IMR-90 (cell line): ENCODE measurements around the gene ADAMTS19. TPM values are rescaled to one million over a fixed set of nuclear protein-coding genes. Genes with fewer than 3 reads are reported as not detected.

Experiments
- ATAC-seq: fragments of 200-7000 bp; cut with Tn5 transposase; 2 replicates; pipeline ENCODE4 v1.9.1; 2020; ENCODE audit warnings: low read depth, mild to moderate bottlenecking, moderate library complexity
- BruUV-seq: library from RNA; stranded (reverse); fragments of 400-500 nt; replicated peaks from 2 replicates; lab custom pipeline; 2021; lab: Mats Ljungman, UMichigan
- CTCF ChIA-PET: fragments of 300-600 bp; formaldehyde crosslinking; extraction: SDS; loops from one replicate; lab custom pipeline; 2021; ENCODE audit warnings: antibody characterized with exemption; lab: Yijun Ruan, JAX
- POLR2A ChIA-PET: fragments of 300-600 bp; sonication (Branson Sonifier 250); formaldehyde crosslinking; loops from one replicate; lab custom pipeline; 2022; ENCODE audit warnings: antibody characterized with exemption; ENCODE audit not compliant: unreplicated experiment; lab: Charles Lee
- DNase-seq: peaks from one replicate; pipeline ENCODE4 v3.0.0; 2013
- H2AFZ ChIP-seq: replicated peaks from 2 replicates; pipeline ENCODE3; 2013; ENCODE audit warnings: low read length, mild to moderate bottlenecking; ENCODE audit not compliant: poor library complexity
- H2AK5ac ChIP-seq: 2 replicates; pipeline ENCODE4 v1.6.1; 2013; ENCODE audit warnings: low read depth, low read length, inconsistent platforms
- H2AK9ac ChIP-seq: replicated peaks from 2 replicates; pipeline ENCODE3; 2013; ENCODE audit warnings: mild to moderate bottlenecking, low read depth, low read length, moderate library complexity; ENCODE audit not compliant: poor library complexity
- H2BK120ac ChIP-seq: 2 replicates; pipeline ENCODE4 v1.6.1; 2013; ENCODE audit warnings: low read depth, low read length, inconsistent platforms
- H2BK15ac ChIP-seq: 3 replicates; pipeline ENCODE4 v1.6.1; 2013; ENCODE audit warnings: low read depth, low read length, inconsistent platforms
- H2BK20ac ChIP-seq: 2 replicates; pipeline ENCODE4 v1.6.1; 2013; ENCODE audit warnings: low read depth, mild to moderate bottlenecking, inconsistent platforms, low read length, moderate library complexity
- H2BK5ac ChIP-seq: 2 replicates; pipeline ENCODE4 v1.6.1; 2013; ENCODE audit warnings: mild to moderate bottlenecking, low read depth, low read length, inconsistent platforms; ENCODE audit not compliant: poor library complexity, severe bottlenecking
- H3K14ac ChIP-seq: replicated peaks from 2 replicates; pipeline ENCODE4 v1.6.1; 2013; ENCODE audit warnings: low read depth, low read length, inconsistent platforms
- H3K18ac ChIP-seq: 2 replicates; pipeline ENCODE4 v1.6.1; 2013; ENCODE audit warnings: low read depth, low read length, control low read depth
- H3K23ac ChIP-seq: 2 replicates; pipeline ENCODE4 v1.6.1; 2013; ENCODE audit warnings: low read depth, low read length, inconsistent platforms
- H3K27ac ChIP-seq: 2 replicates; pipeline ENCODE4 v1.5.1; 2013; ENCODE audit warnings: mild to moderate bottlenecking, control low read depth, low read length; ENCODE audit not compliant: insufficient read depth
- H3K27me3 ChIP-seq: 2 replicates; pipeline ENCODE4 v1.6.1; 2013; ENCODE audit warnings: low read length; ENCODE audit not compliant: control insufficient read depth, insufficient read depth
- H3K36me3 ChIP-seq: 2 replicates; pipeline ENCODE4 v1.6.1; 2013; ENCODE audit warnings: low read length, mixed read lengths; ENCODE audit not compliant: control insufficient read depth, insufficient read depth
- H3K4ac ChIP-seq: 2 replicates; pipeline ENCODE4 v1.6.1; 2013; ENCODE audit warnings: low read depth, low read length, inconsistent platforms
- H3K4me1 ChIP-seq: 2 replicates; pipeline ENCODE4 v1.6.1; 2013; ENCODE audit warnings: low read length, mixed read lengths; ENCODE audit not compliant: control insufficient read depth, insufficient read depth
- H3K4me2 ChIP-seq: 2 replicates; pipeline ENCODE4 v1.6.1; 2013; ENCODE audit warnings: low read depth, mild to moderate bottlenecking, control low read depth, low read length, moderate library complexity
- H3K4me3 ChIP-seq: 2 replicates; pipeline ENCODE4 v1.5.1; 2013; ENCODE audit warnings: low read depth, mild to moderate bottlenecking, control low read depth, low read length, moderate library complexity; ENCODE audit not compliant: insufficient read depth
- H3K56ac ChIP-seq: 2 replicates; pipeline ENCODE4 v1.6.1; 2013; ENCODE audit warnings: low read length, inconsistent platforms; ENCODE audit not compliant: insufficient read depth; ENCODE audit errors: extremely low read depth
- H3K79me1 ChIP-seq, 2 experiments: 2 replicates each; pipeline ENCODE4 v1.6.1; 2013; ENCODE audit warnings: low read length in 2 of 2, inconsistent platforms in 1 of 2, low read depth in 1 of 2
- H3K9ac ChIP-seq: 2 replicates; pipeline ENCODE4 v1.6.1; 2013; ENCODE audit warnings: low read depth, low read length, control low read depth
- H3K9me1 ChIP-seq: 2 replicates; pipeline ENCODE4 v1.6.1; 2013; ENCODE audit warnings: low read length, inconsistent platforms; ENCODE audit not compliant: insufficient read depth
- H3K9me3 ChIP-seq: 2 replicates; pipeline ENCODE4 v1.6.1; 2013; ENCODE audit warnings: low read length; ENCODE audit not compliant: control insufficient read depth, insufficient read depth
- H4K20me1 ChIP-seq: 2 replicates; pipeline ENCODE4 v1.6.1; 2013; ENCODE audit warnings: low read length, inconsistent platforms; ENCODE audit not compliant: insufficient read depth
- H4K5ac ChIP-seq: 2 replicates; pipeline ENCODE4 v1.6.1; 2013; ENCODE audit warnings: mild to moderate bottlenecking, low read depth, low read length, control low read depth
- H4K8ac ChIP-seq, 2 experiments: 2 replicates each; pipeline ENCODE4 v1.6.1; 2013; ENCODE audit warnings: low read depth in 2 of 2, low read length in 2 of 2, control low read depth in 1 of 2, inconsistent platforms in 1 of 2
- H4K91ac ChIP-seq: 2 replicates; pipeline ENCODE4 v1.6.1; 2013; ENCODE audit warnings: low read depth, low read length, inconsistent platforms; ENCODE audit not compliant: insufficient read depth
- CTCF ChIP-seq: conservative IDR thresholded peaks from 2 replicates; pipeline ENCODE4 v1.5.1; 2012; ENCODE audit warnings: mild to moderate bottlenecking, low read depth, low read length, improper control_type of control experiment
- ELK1 ChIP-seq: fragments of 150-350 bp; IDR thresholded peaks from 2 replicates; pipeline ENCODE4 v1.6.1; 2016; ENCODE audit warnings: low read depth, mild to moderate bottlenecking, low read length, moderate library complexity, borderline replicate concordance
- FOS ChIP-seq: fragments of 150-350 bp; IDR thresholded peaks from 2 replicates; pipeline ENCODE4 v1.6.1; 2016; ENCODE audit warnings: low read depth, low read length
- NFE2L2 ChIP-seq: fragments of 150-350 bp; IDR thresholded peaks from 2 replicates; pipeline ENCODE4 v1.6.1; 2016; ENCODE audit warnings: low read depth, mild to moderate bottlenecking, low read length
- dilution Hi-C: fragments of 300-500 bp; cut with HindIII; formaldehyde crosslinking; loops from one replicate; pipeline ENCODE4 v1.14.3; 2018; ENCODE audit warnings: low sequenced_read_pairs; ENCODE audit not compliant: unreplicated experiment
- in situ Hi-C: fragments of 300-500 bp; cut with MboI; formaldehyde crosslinking; loops from 3 replicates; pipeline ENCODE4 v1.14.3; 2019; ENCODE audit warnings: low sequenced_read_pairs, inconsistent platforms, mixed read lengths
- intact Hi-C: fragments of 100-400 bp; cut with micrococcal nuclease; formaldehyde crosslinking; loops from 2 replicates; pipeline ENCODE4 v1.10.0; 2022
- polyA plus RNA-seq, 3 experiments: library from polyadenylated mRNA; depleted of rRNA; stranded (reverse); fragments of >200 nt; gene quantifications; 2 replicates each; pipeline ENCODE4 v1.2.3, GENCODE V29; 2012; ENCODE audit warnings: low replicate concordance in 1 of 3
- total RNA-seq: library from RNA; depleted of rRNA; stranded (reverse); fragments of >200 nt; gene quantifications from 2 replicates; pipeline ENCODE4 v1.2.3, GENCODE V29; 2012

Gene ADAMTS19
- total and polyA plus RNA-seq, 2 of the 4 experiments (the other 2 are of a cell fraction): under 0.01 to 0.17 TPM

- H2AFZ ChIP-seq: no peak overlapping the region
- H3K79me1 ChIP-seq: no peaks in the 10 kb centered on the region
These were observed 16.7 kb downstream of the ADAMTS19 start for GRCh38 chr5:129476751-129477150.

More at GRCh38 chr5:129476751-129477150, 16.7 kb downstream of the ADAMTS19 start:
- CTCF ChIA-PET: no interaction called here
- Histone ChIP-seq H4K8ac (no peak overlapping the region), H3K9ac (no peak overlapping the region), H2AK5ac (no peak overlapping the region), H2BK5ac (no peak overlapping the region), H2BK15ac (no peak overlapping the region), H4K5ac (no peak overlapping the region), H3K4me2 (no peak overlapping the region), H3K4me1 (no peaks in the 10 kb centered on the region), H2BK20ac (no peak overlapping the region), H2BK120ac (no peak overlapping the region), H3K14ac (no peak overlapping the region), H2AK9ac (no peak overlapping the region), H3K27ac (no peak overlapping the region), H3K23ac (no peak overlapping the region), H3K18ac (no peak overlapping the region), H3K9me3 (no peaks in the 10 kb centered on the region), H4K91ac (no peak overlapping the region), H3K9me1 (no peaks in the 10 kb centered on the region), H3K56ac (no peak overlapping the region), H3K36me3 (no peaks in the 10 kb centered on the region), H3K4ac (no peak overlapping the region), H4K20me1 (no peaks in the 10 kb centered on the region), H3K27me3 (no peaks in the 10 kb centered on the region), H3K4me3 (no peak overlapping the region)
- TF ChIP-seq ELK1 (no peak), CTCF (no peak), FOS (no peak), NFE2L2 (no peak)
- intact Hi-C loops (no loop called here), dilution Hi-C loops (no loop called here), in situ Hi-C loops (no loop called here)
- no peak for DNase-seq
- POLR2A ChIA-PET: no interaction called here
- no TSS peak for BruUV-seq
- ATAC-seq: no peak
